Naive thymus-derived CD4-positive, alpha-beta T cell (primary cell): ENCODE data around the gene CSNK1G3. TPM values are rescaled to one million over a fixed set of nuclear protein-coding genes. Genes with fewer than 3 reads are reported as not detected.

Experiments used
- ATAC-seq: fragments of 150-1000 bp; cut with Tn5 transposase; 2 replicates; pipeline ENCODE4 v1.10.0; 2021; ENCODE audit warnings: mild to moderate bottlenecking, moderate library complexity
- CTCF ChIA-PET: fragments of 350-600 bp; sonication (Branson Sonifier 250); formaldehyde crosslinking; loops from one replicate; lab custom pipeline; 2021; ENCODE audit warnings: antibody characterized with exemption; lab: Charles Lee
- POLR2A ChIA-PET: fragments of 350-600 bp; sonication (Branson Sonifier 250); formaldehyde crosslinking; loops from one replicate; lab custom pipeline; 2021; ENCODE audit warnings: antibody characterized with exemption, inconsistent platforms; lab: Charles Lee
- DNase-seq, 9 donors: peaks; one replicate each; pipeline versions ENCODE4 v3.0.0 to v3.0.0-alpha.2; 2020 to 2022; ENCODE audit warnings: mixed read lengths in 1 of 9
- H3K27ac ChIP-seq: one replicate; pipeline ENCODE4 v1.7.0; 2013; ENCODE audit warnings: mild to moderate bottlenecking, low read depth, low read length, moderate library complexity
- H3K27me3 ChIP-seq, 2 donors: one replicate each; pipeline ENCODE4 v1.7.0; 2013; ENCODE audit warnings: low read length in 2 of 2, mild to moderate bottlenecking in 2 of 2, moderate library complexity in 2 of 2; ENCODE audit not compliant: control insufficient read depth in 2 of 2, insufficient read depth in 2 of 2
- H3K36me3 ChIP-seq, 3 experiments: 1 replicate in 2 of 3; 2 replicates in 1 of 3; pipeline ENCODE4 v1.7.0; 2013; ENCODE audit warnings: low read length in 3 of 3, mild to moderate bottlenecking in 3 of 3, moderate library complexity in 1 of 3; ENCODE audit not compliant: insufficient read depth in 3 of 3, control insufficient read depth in 2 of 3
- H3K4me1 ChIP-seq, 2 donors: one replicate each; pipeline ENCODE4 v1.7.0; 2013; ENCODE audit warnings: low read length in 2 of 2, mild to moderate bottlenecking in 2 of 2, moderate library complexity in 1 of 2; ENCODE audit not compliant: control insufficient read depth in 2 of 2, insufficient read depth in 2 of 2
- H3K4me3 ChIP-seq: 2 replicates; pipeline ENCODE4 v1.7.0; 2013; ENCODE audit warnings: mild to moderate bottlenecking, low read length
- H3K9me3 ChIP-seq, 3 experiments: 1 replicate in 2 of 3; 2 replicates in 1 of 3; pipeline ENCODE4 v1.7.0; 2013; ENCODE audit warnings: low read length in 3 of 3; ENCODE audit not compliant: control insufficient read depth in 2 of 3
- H3K27ac Mint-ChIP-seq, 9 donors: one replicate each; pipeline ENCODE4 v1.8.0; 2020 to 2022; ENCODE audit warnings: mixed read lengths in 9 of 9, mild to moderate bottlenecking in 8 of 9, moderate library complexity in 5 of 9, inconsistent platforms in 2 of 9
- H3K27me3 Mint-ChIP-seq, 5 donors: one replicate each; pipeline ENCODE4 v1.8.0; 2021 to 2022; ENCODE audit warnings: mixed read lengths in 5 of 5, mild to moderate bottlenecking in 1 of 5
- H3K36me3 Mint-ChIP-seq, 5 donors: one replicate each; pipeline ENCODE4 v1.8.0; 2020 to 2022; ENCODE audit warnings: mixed read lengths in 5 of 5, mild to moderate bottlenecking in 3 of 5, inconsistent platforms in 1 of 5
- H3K4me1 Mint-ChIP-seq, 7 donors: one replicate each; pipeline ENCODE4 v1.8.0; 2020 to 2022; ENCODE audit warnings: mixed read lengths in 7 of 7, mild to moderate bottlenecking in 3 of 7, inconsistent platforms in 1 of 7
- H3K4me3 Mint-ChIP-seq, 10 donors: one replicate each; pipeline ENCODE4 v1.8.0; 2020 to 2022; ENCODE audit warnings: mild to moderate bottlenecking in 10 of 10, mixed read lengths in 10 of 10, moderate library complexity in 6 of 10, inconsistent platforms in 2 of 10
- H3K9me3 Mint-ChIP-seq, 11 donors: one replicate each; pipeline ENCODE4 v1.8.0; 2020 to 2022; ENCODE audit warnings: mixed read lengths in 11 of 11, mild to moderate bottlenecking in 4 of 11, inconsistent platforms in 1 of 11, moderate library complexity in 1 of 11
- intact Hi-C, 2 donors: fragments of 100-400 bp; cut with micrococcal nuclease; formaldehyde crosslinking; loops; one replicate each; pipeline ENCODE4 v1.15.1; 2023
- polyA plus RNA-seq, 2 donors: library from polyadenylated mRNA; unstranded; fragments of 300-500 nt; fragmentation: Illumina TruSeq; gene quantifications; one replicate each; pipeline ENCODE4 v1.2.3, GENCODE V29; 2021
- total RNA-seq, 6 experiments: library from RNA in 5 of 6; stranded (reverse) in 5 of 6; gene quantifications; 1 replicate in 5 of 6; 2 replicates in 1 of 6; pipeline ENCODE4 v1.2.3 and lab custom pipeline; 2021 to 2026

The CSNK1G3 gene
- total and polyA plus RNA-seq, 7 experiments from 2014 or later = 20.0 to 83.8 (median 52.3) TPM

- H3K9me3 ChIP-seq = no peaks in the 10 kb centered on the region
- DNase-seq (no peak), ATAC-seq (no peak)
- Mint-ChIP-seq H3K36me3 (no peaks in the 10 kb centered on the region), H3K9me3 (peaks cover 0 to 21% (median 4%) of the 10 kb centered on the region in 11 donors), H3K27ac (no peak overlapping the region), H3K27me3 (peaks cover 3 to 25% (median 15%) of the 10 kb centered on the region in 5 donors), H3K4me1 (no peaks in the 10 kb centered on the region), H3K4me3 (no peak overlapping the region)
- H3K36me3 ChIP-seq = no peaks in the 10 kb centered on the region
- no peaks in the 10 kb centered on the region for H3K27me3 ChIP-seq
- no peaks in the 10 kb centered on the region for H3K4me1 ChIP-seq
- no peak overlapping the region for H3K4me3 ChIP-seq
- ChIA-PET POLR2A (no interaction called here), CTCF (no interaction called here)
- intact Hi-C loops = no loop called here
- H3K27ac ChIP-seq = no peak overlapping the region
Observed at GRCh38 chr5:123651234-123651633, 139.3 kb downstream of the CSNK1G3 start.

GRCh38 chr5:123659011-123659410 lies 147.0 kb downstream of the CSNK1G3 start:
- Mint-ChIP-seq H3K27ac (no peak overlapping the region), H3K9me3 (peaks cover 0 to 3% (median 0%) of the 10 kb centered on the region in 11 donors), H3K4me1 (no peaks in the 10 kb centered on the region), H3K4me3 (no peak overlapping the region), H3K36me3 (no peaks in the 10 kb centered on the region), H3K27me3 (peaks cover 0 to 15% (median 6%) of the 10 kb centered on the region in 5 donors)
- no peaks in the 10 kb centered on the region for H3K9me3 ChIP-seq
- ATAC-seq = no peak
- H3K4me1 ChIP-seq = no peaks in the 10 kb centered on the region
- ChIA-PET CTCF (no interaction called here), POLR2A (no interaction called here)
- DNase-seq = no peak
- intact Hi-C loops = no loop called here
- no peak overlapping the region for H3K27ac ChIP-seq
- no peaks in the 10 kb centered on the region for H3K36me3 ChIP-seq
- H3K27me3 ChIP-seq = no peaks in the 10 kb centered on the region
- no peak overlapping the region for H3K4me3 ChIP-seq

GRCh38 chr5:123659495-123659894 lies 147.5 kb downstream of the CSNK1G3 start:
- peaks cover 0 to 6% (median 0%) of the 10 kb centered on the region in 11 donors for H3K9me3 Mint-ChIP-seq
- ChIA-PET POLR2A (no interaction called here), CTCF (no interaction called here)
- no peaks in the 10 kb centered on the region for H3K4me1 Mint-ChIP-seq
- ATAC-seq = no peak
- Histone ChIP-seq H3K27ac (no peak overlapping the region), H3K4me3 (no peak overlapping the region), H3K36me3 (no peaks in the 10 kb centered on the region), H3K4me1 (no peaks in the 10 kb centered on the region), H3K9me3 (no peaks in the 10 kb centered on the region), H3K27me3 (no peaks in the 10 kb centered on the region)
- H3K27ac Mint-ChIP-seq = no peak overlapping the region
- no peak overlapping the region for H3K4me3 Mint-ChIP-seq
- intact Hi-C loops = no loop called here
- H3K36me3 Mint-ChIP-seq = no peaks in the 10 kb centered on the region
- H3K27me3 Mint-ChIP-seq = peaks cover 0 to 13% (median 6%) of the 10 kb centered on the region in 5 donors
- no peak for DNase-seq

- Histone ChIP-seq H3K4me1 (no peaks in the 10 kb centered on the region), H3K36me3 (no peaks in the 10 kb centered on the region), H3K9me3 (no peaks in the 10 kb centered on the region), H3K4me3 (no peak overlapping the region), H3K27ac (no peak overlapping the region), H3K27me3 (no peaks in the 10 kb centered on the region)
- peaks cover 0 to 20% (median 18%) of the 10 kb centered on the region in 5 donors for H3K27me3 Mint-ChIP-seq
- DNase-seq (no peak), ATAC-seq (no peak)
- no peaks in the 10 kb centered on the region for H3K4me1 Mint-ChIP-seq
- peaks cover 0 to 11% (median 2%) of the 10 kb centered on the region in 11 donors for H3K9me3 Mint-ChIP-seq
- intact Hi-C loops = no loop called here
- no peak overlapping the region for H3K27ac Mint-ChIP-seq
- peaks cover 0 to 3% (median 0%) of the 10 kb centered on the region in 5 donors for H3K36me3 Mint-ChIP-seq
- CTCF ChIA-PET = no interaction called here
- H3K4me3 Mint-ChIP-seq = no peak overlapping the region
- POLR2A ChIA-PET = no interaction called here
Observed at GRCh38 chr5:123664961-123665360, 153.0 kb downstream of the CSNK1G3 start.

- H3K9me3 ChIP-seq = no peaks in the 10 kb centered on the region
- peaks cover 0 to 16% (median 12%) of the 10 kb centered on the region in 5 donors for H3K27me3 Mint-ChIP-seq
- H3K4me3 Mint-ChIP-seq = no peak overlapping the region
- ChIA-PET POLR2A (no interaction called here), CTCF (no interaction called here)
- no peak for ATAC-seq
- no peak overlapping the region for H3K27ac Mint-ChIP-seq
- no peak overlapping the region for H3K27ac ChIP-seq
- no peaks in the 10 kb centered on the region for H3K27me3 ChIP-seq
- H3K36me3 Mint-ChIP-seq = peaks cover 0 to 3% (median 0%) of the 10 kb centered on the region in 5 donors
- intact Hi-C loops = no loop called here
- no peak for DNase-seq
- H3K36me3 ChIP-seq = no peaks in the 10 kb centered on the region
- peaks cover 0 to 11% (median 2%) of the 10 kb centered on the region in 11 donors for H3K9me3 Mint-ChIP-seq
- H3K4me1 ChIP-seq = no peaks in the 10 kb centered on the region
- no peaks in the 10 kb centered on the region for H3K4me1 Mint-ChIP-seq
- H3K4me3 ChIP-seq = no peak overlapping the region
Observed at GRCh38 chr5:123665822-123666371, 153.9 kb downstream of the CSNK1G3 start.

Other genes starting within 250 kb of the CSNK1G3 start
- 10 to 100 TPM; 35.0 to 74.6 (median 60.0) TPM for gene CEP120, start 88.8 kb upstream of the CSNK1G3 start, total RNA-seq
- gene CEP120, start 88.8 kb upstream of the CSNK1G3 start, polyA plus RNA-seq = 10 to 100 TPM; 22.5 to 36.7 TPM